Activated T-cell treated with anti-CD3 and anti-CD28 coated beads, Interleukin-2, amount 50 U/mL, for 4 hours (primary cell): ENCODE data around the gene STAB2. TPM values are rescaled to one million over a fixed set of nuclear protein-coding genes. Genes with fewer than 3 reads are reported as not detected.
"Not testable (repeated sequence)": the region's sequence is repeated elsewhere in the genome, so short reads cannot be mapped to it uniquely, and the experiment has no call there.

Experiments used
- ATAC-seq, 2 donors: fragments of 200-7000 bp; cut with Tn5 transposase; one replicate each; pipeline ENCODE4 v1.10.0; 2021
- DNase-seq: peaks from one replicate; pipeline ENCODE4 v3.0.0-alpha.2; 2020
- H3K27me3 Mint-ChIP-seq: one replicate; pipeline ENCODE4 v1.8.0; 2021; ENCODE audit warnings: low read depth, mixed read lengths
- H3K36me3 Mint-ChIP-seq: one replicate; pipeline ENCODE4 v1.8.0; 2022; ENCODE audit warnings: mixed read lengths; ENCODE audit not compliant: insufficient read depth
- H3K4me1 Mint-ChIP-seq: one replicate; pipeline ENCODE4 v1.8.0; 2021; ENCODE audit warnings: low read depth, mixed read lengths
- H3K4me3 Mint-ChIP-seq: one replicate; pipeline ENCODE4 v1.8.0; 2021; ENCODE audit warnings: mild to moderate bottlenecking, moderate library complexity, mixed read lengths
- H3K9me3 Mint-ChIP-seq: one replicate; pipeline ENCODE4 v1.8.0; 2021; ENCODE audit warnings: mixed read lengths
- total RNA-seq, 3 donors: library from RNA; stranded (reverse); gene quantifications; one replicate each; pipeline ENCODE4 v1.2.1, GENCODE V29; 2021

STAB2 gene
- total RNA-seq, 3 donors from 2014 or later: not detected

GRCh38 chr12:103653568-103654173 is 66.6 kb downstream of the STAB2 start:
- H3K9me3 Mint-ChIP-seq, DNase-seq, ATAC-seq, H3K27me3 Mint-ChIP-seq, H3K4me3 Mint-ChIP-seq, H3K4me1 Mint-ChIP-seq, H3K36me3 Mint-ChIP-seq: not testable (repeated sequence)

- ATAC-seq (no peak), DNase-seq (no peak)
- H3K4me1 Mint-ChIP-seq: peaks cover 9% of the 10 kb centered on the region
- H3K4me3 Mint-ChIP-seq: no peak overlapping the region
- H3K27me3 Mint-ChIP-seq: peaks cover 5% of the 10 kb centered on the region
- H3K9me3 Mint-ChIP-seq: no peaks in the 10 kb centered on the region
- no peaks in the 10 kb centered on the region for H3K36me3 Mint-ChIP-seq
These were observed 67.7 kb downstream of the STAB2 start for GRCh38 chr12:103654816-103655215.

- no peaks in the 10 kb centered on the region for H3K9me3 Mint-ChIP-seq
- ATAC-seq (no peak), DNase-seq (no peak)
- peaks cover 9% of the 10 kb centered on the region for H3K4me1 Mint-ChIP-seq
- no peaks in the 10 kb centered on the region for H3K36me3 Mint-ChIP-seq
- H3K27me3 Mint-ChIP-seq: peaks cover 5% of the 10 kb centered on the region
- H3K4me3 Mint-ChIP-seq: no peak overlapping the region
These were observed 69.2 kb downstream of the STAB2 start for GRCh38 chr12:103656291-103656690.

GRCh38 chr12:103657331-103657730 is 70.3 kb downstream of the STAB2 start:
- DNase-seq (no peak), ATAC-seq (no peak)
- H3K27me3 Mint-ChIP-seq: peaks cover 5% of the 10 kb centered on the region
- H3K4me3 Mint-ChIP-seq: no peak overlapping the region
- H3K4me1 Mint-ChIP-seq: peaks cover 9% of the 10 kb centered on the region
- no peaks in the 10 kb centered on the region for H3K36me3 Mint-ChIP-seq
- no peaks in the 10 kb centered on the region for H3K9me3 Mint-ChIP-seq

GRCh38 chr12:103664626-103665025 is 77.6 kb downstream of the STAB2 start:
- ATAC-seq: no peak
- Mint-ChIP-seq H3K9me3 (no peaks in the 10 kb centered on the region), H3K27me3 (peaks cover 8% of the 10 kb centered on the region), H3K4me3 (no peak overlapping the region), H3K36me3 (no peaks in the 10 kb centered on the region), H3K4me1 (no peaks in the 10 kb centered on the region)
- no peak for DNase-seq

- Mint-ChIP-seq H3K27me3 (peaks cover 8% of the 10 kb centered on the region), H3K4me1 (no peaks in the 10 kb centered on the region), H3K4me3 (no peak overlapping the region), H3K36me3 (no peaks in the 10 kb centered on the region), H3K9me3 (no peaks in the 10 kb centered on the region)
- no peak for ATAC-seq
- DNase-seq: no peak
These were observed 78.9 kb downstream of the STAB2 start for GRCh38 chr12:103665971-103666370.

GRCh38 chr12:103667125-103667524 is 80.1 kb downstream of the STAB2 start:
- no peaks in the 10 kb centered on the region for H3K36me3 Mint-ChIP-seq

GRCh38 chr12:103668520-103668919 is 81.4 kb downstream of the STAB2 start:
- Mint-ChIP-seq H3K27me3 (peaks cover 8% of the 10 kb centered on the region), H3K36me3 (no peaks in the 10 kb centered on the region), H3K4me1 (no peaks in the 10 kb centered on the region), H3K9me3 (no peaks in the 10 kb centered on the region), H3K4me3 (no peak overlapping the region)
- ATAC-seq (no peak), DNase-seq (no peak)

More at GRCh38 chr12:103667125-103667524, 80.1 kb downstream of the STAB2 start:
- DNase-seq (no peak), ATAC-seq (no peak)
- Mint-ChIP-seq H3K9me3 (no peaks in the 10 kb centered on the region), H3K27me3 (peaks cover 8% of the 10 kb centered on the region), H3K4me3 (no peak overlapping the region), H3K4me1 (no peaks in the 10 kb centered on the region)

GRCh38 chr12:103671367-103671766 is 84.3 kb downstream of the STAB2 start:
- no peaks in the 10 kb centered on the region for H3K9me3 Mint-ChIP-seq
- no peak for DNase-seq
- no peaks in the 10 kb centered on the region for H3K4me1 Mint-ChIP-seq
- no peaks in the 10 kb centered on the region for H3K36me3 Mint-ChIP-seq
- no peak overlapping the region for H3K4me3 Mint-ChIP-seq
- peaks cover 8% of the 10 kb centered on the region for H3K27me3 Mint-ChIP-seq
- ATAC-seq: no peak

- H3K9me3 Mint-ChIP-seq: no peaks in the 10 kb centered on the region
- H3K4me1 Mint-ChIP-seq: no peaks in the 10 kb centered on the region
- ATAC-seq: no peak
These were observed 85.5 kb downstream of the STAB2 start for GRCh38 chr12:103672401-103673119.

GRCh38 chr12:103673487-103673886 is 86.4 kb downstream of the STAB2 start:
- peaks cover 5% of the 10 kb centered on the region for H3K27me3 Mint-ChIP-seq
- no peaks in the 10 kb centered on the region for H3K9me3 Mint-ChIP-seq
- no peak for ATAC-seq
- H3K4me3 Mint-ChIP-seq: no peak overlapping the region
- no peak for DNase-seq
- no peaks in the 10 kb centered on the region for H3K36me3 Mint-ChIP-seq
- no peaks in the 10 kb centered on the region for H3K4me1 Mint-ChIP-seq

More at GRCh38 chr12:103672401-103673119, 85.5 kb downstream of the STAB2 start:
- H3K27me3 Mint-ChIP-seq: peaks cover 5% of the 10 kb centered on the region
- no peak overlapping the region for H3K4me3 Mint-ChIP-seq
- no peak for DNase-seq
- H3K36me3 Mint-ChIP-seq: no peaks in the 10 kb centered on the region

- Mint-ChIP-seq H3K36me3 (no peaks in the 10 kb centered on the region), H3K9me3 (no peaks in the 10 kb centered on the region), H3K27me3 (peaks cover 2% of the 10 kb centered on the region), H3K4me3 (no peak overlapping the region), H3K4me1 (no peaks in the 10 kb centered on the region)
- ATAC-seq: no peak
- no peak for DNase-seq
These were observed 86.9 kb downstream of the STAB2 start for GRCh38 chr12:103673891-103674375.

- Mint-ChIP-seq H3K9me3 (no peaks in the 10 kb centered on the region), H3K4me1 (no peaks in the 10 kb centered on the region), H3K27me3 (no peaks in the 10 kb centered on the region), H3K4me3 (no peak overlapping the region), H3K36me3 (no peaks in the 10 kb centered on the region)
- no peak for DNase-seq
- ATAC-seq: no peak
These were observed 89.8 kb downstream of the STAB2 start for GRCh38 chr12:103676893-103677292.

- no peak for DNase-seq
- Mint-ChIP-seq H3K27me3 (no peaks in the 10 kb centered on the region), H3K4me3 (no peak overlapping the region)
These were observed 90.3 kb downstream of the STAB2 start for GRCh38 chr12:103677341-103677740.

GRCh38 chr12:103677905-103678304 is 90.8 kb downstream of the STAB2 start:
- Mint-ChIP-seq H3K36me3 (no peaks in the 10 kb centered on the region), H3K4me1 (no peaks in the 10 kb centered on the region), H3K27me3 (no peaks in the 10 kb centered on the region), H3K4me3 (no peak overlapping the region), H3K9me3 (no peaks in the 10 kb centered on the region)
- no peak for DNase-seq
- ATAC-seq: no peak

More at GRCh38 chr12:103677341-103677740, 90.3 kb downstream of the STAB2 start:
- Mint-ChIP-seq H3K4me1 (no peaks in the 10 kb centered on the region), H3K36me3 (no peaks in the 10 kb centered on the region), H3K9me3 (no peaks in the 10 kb centered on the region)
- ATAC-seq: no peak
